ENCODE results near the gene CD164L2.

Gene CD164L2

GRCh38 chr1:27364696-27365371 is 18.3 kb downstream of the CD164L2 start:
- Histone ChIP-seq H3K9ac (ENCODE audit: insufficient read length) (no peak overlapping the region), H3K36me3 (ENCODE audit: insufficient read depth, low read length) (no peaks in the 10 kb centered on the region), H3K9me3 (ENCODE audit: low read depth, low read length) (no peaks in the 10 kb centered on the region), H3K27ac (peak overlapping the region; percentile 73), H3K4me3 (peak overlapping the region; percentile 97)
- no peak for DNase-seq (ENCODE audit: low read depth, low spot score)
- TF ChIP-seq FOXP2 (optimal IDR thresholded peaks at IDR 0.05; ENCODE audit: control extremely low read depth, extremely low read length, insufficient read depth), result no peak
- no peak for TF ChIP-seq EZH2 (IDR thresholded peaks at IDR 0.05)
- TF ChIP-seq POLR2AphosphoS5 (IDR thresholded peaks at IDR 0.05; ENCODE audit: borderline replicate concordance, low read depth, low read length), result no peak

GRCh38 chr1:27363766-27364695 is 19.1 kb downstream of the CD164L2 start:
- no peak overlapping the region for H3K4me3 ChIP-seq
- H3K9ac ChIP-seq (ENCODE audit: insufficient read length), result no peak overlapping the region
- DNase-seq (ENCODE audit: low read depth, low spot score), result no peak
- TF ChIP-seq POLR2AphosphoS5 (IDR thresholded peaks at IDR 0.05; ENCODE audit: borderline replicate concordance, low read depth, low read length) (no peak), FOXP2 (optimal IDR thresholded peaks at IDR 0.05; ENCODE audit: control extremely low read depth, extremely low read length, insufficient read depth) (no peak), EZH2 (IDR thresholded peaks at IDR 0.05) (no peak)
- H3K9me3 ChIP-seq (ENCODE audit: low read depth, low read length), result no peaks in the 10 kb centered on the region
- no peaks in the 10 kb centered on the region for H3K36me3 ChIP-seq (ENCODE audit: insufficient read depth, low read length)
- no peak overlapping the region for H3K27ac ChIP-seq

- TF ChIP-seq EZH2 (IDR thresholded peaks at IDR 0.05), result no peak
- no peak for TF ChIP-seq FOXP2 (optimal IDR thresholded peaks at IDR 0.05; ENCODE audit: control extremely low read depth, extremely low read length, insufficient read depth)
- no peak for TF ChIP-seq POLR2AphosphoS5 (IDR thresholded peaks at IDR 0.05; ENCODE audit: borderline replicate concordance, low read depth, low read length)
- H3K27ac ChIP-seq, result no peak overlapping the region
- H3K4me3 ChIP-seq, result no peak overlapping the region
- DNase-seq (ENCODE audit: low read depth, low spot score), result no peak
- H3K9me3 ChIP-seq (ENCODE audit: low read depth, low read length), result no peaks in the 10 kb centered on the region
- H3K9ac ChIP-seq (ENCODE audit: insufficient read length), result no peak overlapping the region
- H3K36me3 ChIP-seq (ENCODE audit: insufficient read depth, low read length), result no peaks in the 10 kb centered on the region
Observed at GRCh38 chr1:27361553-27361952, 21.6 kb downstream of the CD164L2 start.

- no peak for DNase-seq (ENCODE audit: low read depth, low spot score)
- no peak overlapping the region for H3K4me3 ChIP-seq
- H3K9ac ChIP-seq (ENCODE audit: insufficient read length), result no peak overlapping the region
- H3K36me3 ChIP-seq (ENCODE audit: insufficient read depth, low read length), result no peaks in the 10 kb centered on the region
- TF ChIP-seq POLR2AphosphoS5 (IDR thresholded peaks at IDR 0.05; ENCODE audit: borderline replicate concordance, low read depth, low read length) (no peak), FOXP2 (optimal IDR thresholded peaks at IDR 0.05; ENCODE audit: control extremely low read depth, extremely low read length, insufficient read depth) (no peak), EZH2 (IDR thresholded peaks at IDR 0.05) (no peak)
- H3K9me3 ChIP-seq (ENCODE audit: low read depth, low read length), result no peaks in the 10 kb centered on the region
- H3K27ac ChIP-seq, result no peak overlapping the region
Observed at GRCh38 chr1:27361044-27361402, 22.1 kb downstream of the CD164L2 start.

GRCh38 chr1:27360159-27361043 is 22.7 kb downstream of the CD164L2 start:
- TF ChIP-seq EZH2 (IDR thresholded peaks at IDR 0.05) (no peak), POLR2AphosphoS5 (IDR thresholded peaks at IDR 0.05; ENCODE audit: borderline replicate concordance, low read depth, low read length) (no peak), FOXP2 (optimal IDR thresholded peaks at IDR 0.05; ENCODE audit: control extremely low read depth, extremely low read length, insufficient read depth) (no peak)
- H3K9me3 ChIP-seq (ENCODE audit: low read depth, low read length), result no peaks in the 10 kb centered on the region
- H3K36me3 ChIP-seq (ENCODE audit: insufficient read depth, low read length), result no peaks in the 10 kb centered on the region
- H3K27ac ChIP-seq, result no peak overlapping the region
- no peak overlapping the region for H3K4me3 ChIP-seq
- H3K9ac ChIP-seq (ENCODE audit: insufficient read length), result no peak overlapping the region
- DNase-seq (ENCODE audit: low read depth, low spot score), result no peak

- no peak for DNase-seq (ENCODE audit: low read depth, low spot score)
- TF ChIP-seq EZH2 (IDR thresholded peaks at IDR 0.05) (no peak), POLR2AphosphoS5 (IDR thresholded peaks at IDR 0.05; ENCODE audit: borderline replicate concordance, low read depth, low read length) (no peak), FOXP2 (optimal IDR thresholded peaks at IDR 0.05; ENCODE audit: control extremely low read depth, extremely low read length, insufficient read depth) (no peak)
- Histone ChIP-seq H3K4me3 (no peak overlapping the region), H3K36me3 (ENCODE audit: insufficient read depth, low read length) (no peaks in the 10 kb centered on the region), H3K9me3 (ENCODE audit: low read depth, low read length) (no peaks in the 10 kb centered on the region), H3K9ac (ENCODE audit: insufficient read length) (no peak overlapping the region), H3K27ac (no peak overlapping the region)
Observed at GRCh38 chr1:27359822-27360158, 23.3 kb downstream of the CD164L2 start.

- H3K27ac ChIP-seq, result no peak overlapping the region
- no peak for DNase-seq (ENCODE audit: low read depth, low spot score)
- no peaks in the 10 kb centered on the region for H3K9me3 ChIP-seq (ENCODE audit: low read depth, low read length)
- H3K9ac ChIP-seq (ENCODE audit: insufficient read length), result no peak overlapping the region
- H3K4me3 ChIP-seq, result no peak overlapping the region
- TF ChIP-seq POLR2AphosphoS5 (IDR thresholded peaks at IDR 0.05; ENCODE audit: borderline replicate concordance, low read depth, low read length), result no peak
- no peaks in the 10 kb centered on the region for H3K36me3 ChIP-seq (ENCODE audit: insufficient read depth, low read length)
Observed at GRCh38 chr1:27358928-27359313, 24.2 kb downstream of the CD164L2 start.
